NCI-H1930 (cell line): ENCODE data around the gene OR52D1.

ENCODE experiments used
- DNase-seq, 2 experiments: peaks; one replicate each; lab custom pipeline; 2025; lab: John Stamatoyannopoulos, UW

The OR52D1 gene

GRCh38 chr11:5514841-5515240 is 26.4 kb downstream of the OR52D1 start:
- no peak for DNase-seq

DNA sequence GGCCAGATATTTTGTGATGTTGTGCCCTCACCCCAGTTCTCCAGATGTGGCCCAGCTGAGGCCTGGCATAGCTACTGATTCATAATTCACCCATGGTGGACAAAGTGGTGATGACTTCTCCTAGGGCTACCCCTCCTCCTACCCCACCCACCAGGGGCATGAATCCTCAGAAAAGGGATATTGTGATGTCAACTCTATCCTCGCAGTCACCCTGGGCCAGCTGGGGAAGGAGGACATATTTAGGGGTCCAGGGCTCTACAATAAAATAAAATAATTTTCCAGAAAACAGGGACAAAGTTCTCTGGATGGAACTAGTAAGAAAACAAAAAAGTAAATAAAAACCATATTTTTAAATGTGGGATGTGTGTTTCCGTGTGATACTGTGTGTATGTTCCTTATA is 28.1 kb downstream of the OR52D1 start, which contains the start of gene UBQLNL:
Gene UBQLNL, minus strand, starts transcription at position 101 of the 400 bp plus-strand sequence. CDS start 258 bp downstream, outside the sequence.
- no peak for DNase-seq

- no peak for DNase-seq
Observed at GRCh38 chr11:5521540-5521939, 33.1 kb downstream of the OR52D1 start.

- no peak for DNase-seq
Observed at GRCh38 chr11:5522308-5522707, 33.8 kb downstream of the OR52D1 start.

DNA sequence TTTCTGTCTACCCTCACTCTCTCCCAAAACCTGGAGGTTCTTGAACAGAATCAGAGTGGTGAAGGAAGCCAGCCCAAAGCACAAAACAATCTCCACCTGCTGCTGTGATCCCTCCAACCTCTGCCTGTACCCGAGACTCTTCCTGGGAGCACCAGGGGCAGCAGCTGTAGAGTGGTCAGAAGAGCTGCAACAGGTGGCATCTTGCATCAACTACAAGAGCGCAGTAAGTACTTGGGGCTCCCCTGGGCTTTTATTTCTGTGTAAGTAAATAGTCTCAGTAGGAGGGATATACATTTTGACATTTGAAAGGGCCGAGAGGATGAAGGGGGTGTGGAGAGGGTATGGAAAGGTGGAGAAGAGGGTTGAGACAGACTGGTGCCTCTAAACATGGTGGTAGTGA is 36.3 kb downstream of the OR52D1 start:
- no peak for DNase-seq

GRCh38 chr11:5527716-5528115 is 39.2 kb downstream of the OR52D1 start:
- no peak for DNase-seq

GRCh38 chr11:5528495-5528894 is 40.0 kb downstream of the OR52D1 start:
- no peak for DNase-seq

- DNase-seq: no peak
Observed at GRCh38 chr11:5531053-5531831, 42.8 kb downstream of the OR52D1 start.

GRCh38 chr11:5534046-5534445 is 45.6 kb downstream of the OR52D1 start:
- no peak for DNase-seq

GRCh38 chr11:5536482-5536881 is 48.0 kb downstream of the OR52D1 start:
- DNase-seq: no peak
